Right lung (tissue), 5 donors: ENCODE measurements around the gene PEX13. TPM values are rescaled to one million over a fixed set of nuclear protein-coding genes. Genes with fewer than 3 reads are reported as not detected.
"Not testable (repeated sequence)": the region's sequence is repeated elsewhere in the genome, so short reads cannot be mapped to it uniquely, and the experiment has no call there.

Source experiments
- DNase-seq, 2 donors: peaks; one replicate each; pipeline ENCODE4 v3.0.0-alpha.2; 2013
- polyA plus RNA-seq, 5 donors: library from polyadenylated mRNA; unstranded; fragments of 120-200 nt; gene quantifications; one replicate each; pipeline versions ENCODE4 v1.2.1 to v1.2.3, GENCODE V29; 2013; ENCODE audit warnings: inconsistent platforms in 1 of 5, low replicate concordance in 1 of 5; ENCODE audit not compliant: insufficient read length in 5 of 5, insufficient read depth in 1 of 5

The PEX13 gene
- polyA plus RNA-seq, 5 donors = 24.0 to 32.9 (median 30.8) TPM

- peak in 1 of 2 donors; percentile 18 for DNase-seq
These were observed 18.6 kb upstream of the PEX13 start for GRCh38 chr2:60998628-60999545.

- no peak for DNase-seq
These were observed 11.8 kb upstream of the PEX13 start for GRCh38 chr2:61005736-61006135.

GRCh38 chr2:61006486-61007105 lies 10.9 kb upstream of the PEX13 start:
- no peak for DNase-seq

GRCh38 chr2:61009355-61009754 lies 8.2 kb upstream of the PEX13 start:
- no peak for DNase-seq

GRCh38 chr2:61011678-61012077 lies 5.8 kb upstream of the PEX13 start:
- no peak for DNase-seq

- DNase-seq = not testable (repeated sequence)
These were observed 5.2 kb upstream of the PEX13 start for GRCh38 chr2:61012303-61012702.

- no peak for DNase-seq
These were observed 4.1 kb upstream of the PEX13 start for GRCh38 chr2:61013382-61013781.

GRCh38 chr2:61014763-61015162 lies 2.8 kb upstream of the PEX13 start:
- no peak for DNase-seq

- peak in 1 of 2 donors; percentile 17 for DNase-seq
These were observed 1.5 kb upstream of the PEX13 start for GRCh38 chr2:61015976-61016375.

GRCh38 chr2:61016392-61017002 lies 1.0 kb upstream of the PEX13 start:
- peak in 1 of 2 donors; percentile 15 for DNase-seq

GRCh38 chr2:61017003-61017555 lies 441 bp upstream of the PEX13 start:
- DNase-seq = peak in 1 of 2 donors; percentile 86

GRCh38 chr2:61018318-61018755 lies 817 bp downstream of the PEX13 start:
- peak in 1 of 2 donors; percentile 15 for DNase-seq

- DNase-seq = no peak
These were observed 1.3 kb downstream of the PEX13 start for GRCh38 chr2:61018798-61019197.

- no peak for DNase-seq
These were observed 3.7 kb downstream of the PEX13 start for GRCh38 chr2:61021228-61021660.

GRCh38 chr2:61023670-61024069 lies 6.2 kb downstream of the PEX13 start:
- DNase-seq = no peak

GRCh38 chr2:61029533-61029932 lies 12.0 kb downstream of the PEX13 start:
- no peak for DNase-seq

GRCh38 chr2:61034592-61034991 lies 17.1 kb downstream of the PEX13 start:
- DNase-seq = not testable (repeated sequence)

- DNase-seq = not testable (repeated sequence)
These were observed 19.1 kb downstream of the PEX13 start for GRCh38 chr2:61036643-61037042.

GRCh38 chr2:61042807-61043206 lies 25.3 kb downstream of the PEX13 start:
- no peak for DNase-seq

- peak in 1 of 2 donors; percentile 9 for DNase-seq
These were observed 27.1 kb downstream of the PEX13 start for GRCh38 chr2:61044636-61045035.

GRCh38 chr2:61045226-61045625 lies 27.7 kb downstream of the PEX13 start:
- DNase-seq = no peak

- DNase-seq = no peak
These were observed 28.5 kb downstream of the PEX13 start for GRCh38 chr2:61045999-61046398.
